HG03469 (cell line): ENCODE data around the gene CPOX.

ENCODE experiments used
- ATAC-seq: cut with Tn5 transposase; IDR thresholded peaks from one replicate; pipeline ENCODE4 v1.9.1; 2021; ENCODE audit warnings: mild to moderate bottlenecking, moderate library complexity, moderate number of reproducible peaks; ENCODE audit not compliant: unreplicated experiment

The CPOX gene

DNA sequence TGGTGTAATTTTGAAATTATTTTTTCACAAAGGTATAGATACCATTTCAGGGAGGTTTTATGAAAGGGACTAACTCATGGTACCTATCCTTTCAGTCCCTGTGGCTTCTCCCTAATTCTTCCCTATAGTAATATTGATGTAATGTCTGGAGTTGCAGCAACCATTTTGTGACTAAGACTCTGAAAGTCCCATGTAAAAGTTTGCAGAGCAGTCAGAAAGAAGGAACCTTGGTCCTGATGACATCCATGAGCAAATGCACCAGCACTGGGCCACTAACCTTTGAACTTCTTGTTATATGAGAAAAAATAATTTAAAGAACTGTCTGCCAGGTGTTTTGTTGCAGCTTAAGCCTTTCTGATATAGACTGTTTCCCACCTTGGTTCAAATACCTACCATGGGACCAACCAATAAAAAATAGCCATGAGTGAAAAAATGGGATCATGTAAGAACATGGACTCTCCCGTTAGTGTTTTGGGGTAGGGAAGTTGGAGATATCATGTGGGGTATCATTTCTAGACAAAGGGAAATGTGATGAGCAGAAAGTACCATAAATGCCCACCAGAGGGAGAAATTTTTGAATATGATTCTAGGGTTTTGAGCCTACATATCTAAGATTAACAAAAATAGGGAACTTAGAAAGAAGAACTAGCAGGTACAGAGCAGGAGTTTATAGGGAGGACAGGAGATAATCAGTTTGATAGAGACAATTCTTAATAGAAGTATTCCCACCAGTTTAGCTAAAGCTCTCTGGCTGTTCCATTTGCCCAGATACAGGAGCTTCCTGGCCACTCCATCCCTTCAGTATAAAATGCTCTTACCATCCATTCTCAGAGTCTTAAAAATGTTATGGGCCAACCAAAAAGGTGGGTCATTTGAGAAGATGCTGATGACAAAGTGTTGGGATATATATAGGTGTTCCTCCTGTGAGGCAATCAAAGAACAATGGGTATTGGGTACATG, 3.4 kb upstream of the CPOX start:
- ATAC-seq: no peak

DNA sequence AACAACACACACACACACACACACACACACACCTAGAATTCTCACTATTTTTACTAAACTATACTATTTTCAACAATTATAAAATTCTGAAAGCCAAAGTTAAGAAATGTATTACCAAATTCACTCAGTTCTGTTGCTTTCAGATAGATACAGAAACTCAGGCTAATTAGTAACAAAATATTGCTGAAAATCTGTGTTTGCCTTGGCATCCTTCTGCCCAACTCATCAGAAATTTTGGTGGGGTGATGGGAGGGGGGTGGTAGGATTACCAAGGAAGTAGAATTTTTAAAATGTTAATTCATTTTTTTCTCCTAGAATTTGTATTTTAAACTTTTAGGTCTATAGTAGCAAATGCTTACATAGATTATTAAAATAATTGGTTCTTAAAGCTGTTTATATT, 2.7 kb upstream of the CPOX start:
- no peak for ATAC-seq

GRCh38 chr3:98594628-98595324, 1.4 kb upstream of the CPOX start:
- ATAC-seq: no peak

DNA sequence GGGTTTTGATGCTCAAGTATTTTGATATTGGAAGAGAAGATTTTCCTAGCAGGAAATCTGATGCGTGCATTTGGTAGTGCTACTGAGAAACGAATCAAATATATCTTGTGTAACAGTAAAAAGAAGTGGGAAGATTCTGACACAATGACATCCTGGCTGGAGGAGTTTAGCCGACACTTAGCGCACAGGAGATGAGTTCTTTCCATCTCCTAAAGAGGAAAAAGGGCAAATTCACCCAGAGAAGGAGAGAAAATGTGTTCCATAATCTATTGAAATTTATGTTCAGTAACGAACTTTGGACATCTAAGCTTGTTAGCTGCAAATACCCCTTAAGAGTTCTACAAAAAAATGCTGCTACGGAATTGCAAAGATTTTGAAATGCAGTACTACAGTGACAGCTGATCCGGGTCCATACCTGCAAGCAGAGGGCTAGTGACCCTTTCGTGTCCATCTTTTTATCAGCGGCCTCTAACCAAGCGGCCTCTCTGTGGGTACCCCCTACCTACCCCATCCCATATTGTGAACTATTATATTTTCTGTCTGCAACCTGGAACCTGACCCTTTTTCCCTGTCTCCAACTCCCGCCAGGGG, 971 bp downstream of the CPOX start:
- no peak for ATAC-seq

GRCh38 chr3:98589331-98590036, 3.9 kb downstream of the CPOX start:
- ATAC-seq: no peak

GRCh38 chr3:98588065-98588464, 5.3 kb downstream of the CPOX start:
- ATAC-seq: no peak

GRCh38 chr3:98587654-98588053, 5.8 kb downstream of the CPOX start:
- ATAC-seq: no peak

DNA sequence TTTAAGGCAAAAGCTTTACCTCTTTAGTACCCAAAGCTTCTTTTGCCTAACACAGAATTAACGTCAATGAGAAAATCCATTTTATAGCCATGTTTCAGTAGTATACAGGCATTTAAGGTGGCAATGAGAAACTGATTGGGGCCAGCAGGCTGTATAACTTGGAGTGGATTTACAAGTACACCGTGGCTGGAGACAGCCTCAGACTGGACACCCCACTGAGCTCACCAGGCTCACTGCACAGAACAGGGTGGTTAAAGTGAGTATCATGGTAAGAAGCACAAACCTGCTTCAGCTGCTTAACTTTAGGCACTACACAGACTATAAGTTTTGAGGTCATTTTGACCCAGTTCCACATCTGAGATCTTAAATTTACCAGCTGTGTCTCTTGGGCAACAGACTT, 8.9 kb downstream of the CPOX start:
- no peak for ATAC-seq

DNA sequence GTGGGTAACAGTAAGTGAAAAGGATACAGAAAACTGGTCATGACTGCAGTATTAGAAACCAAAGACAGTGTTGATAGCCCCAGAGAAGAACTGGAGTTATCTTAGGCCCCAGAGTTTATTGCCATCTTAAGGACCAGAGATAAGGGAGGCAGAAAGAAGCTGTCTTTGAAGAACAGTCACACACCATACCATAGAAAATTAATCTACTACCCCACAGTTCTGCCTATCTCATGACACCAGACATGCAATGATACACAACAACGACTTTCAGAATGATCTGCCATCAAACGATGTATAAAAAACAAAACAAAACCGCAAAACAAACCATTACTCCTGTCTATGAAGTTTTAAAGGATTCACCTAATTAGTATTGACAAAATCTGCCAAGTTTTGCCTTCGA, 9.6 kb downstream of the CPOX start:
- no peak for ATAC-seq

DNA sequence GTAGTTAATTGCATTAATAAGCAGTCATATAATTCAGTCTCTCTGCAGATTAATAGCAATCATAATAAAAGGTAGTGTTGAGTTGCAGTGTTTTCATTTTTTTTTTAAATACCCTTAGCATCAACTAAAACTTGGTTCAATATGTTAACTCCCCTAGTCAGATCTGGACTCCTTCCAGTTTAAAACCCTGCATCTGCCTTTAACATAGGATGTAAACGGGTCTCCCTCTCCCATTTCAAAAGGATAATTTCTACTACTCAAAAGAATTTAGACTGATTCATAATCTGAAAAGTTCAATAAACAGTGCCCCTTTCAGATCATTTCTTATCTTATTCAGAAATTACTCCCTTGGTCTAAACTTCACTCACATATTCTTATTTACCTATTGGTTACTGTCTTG, 11.4 kb downstream of the CPOX start:
- ATAC-seq: no peak

DNA sequence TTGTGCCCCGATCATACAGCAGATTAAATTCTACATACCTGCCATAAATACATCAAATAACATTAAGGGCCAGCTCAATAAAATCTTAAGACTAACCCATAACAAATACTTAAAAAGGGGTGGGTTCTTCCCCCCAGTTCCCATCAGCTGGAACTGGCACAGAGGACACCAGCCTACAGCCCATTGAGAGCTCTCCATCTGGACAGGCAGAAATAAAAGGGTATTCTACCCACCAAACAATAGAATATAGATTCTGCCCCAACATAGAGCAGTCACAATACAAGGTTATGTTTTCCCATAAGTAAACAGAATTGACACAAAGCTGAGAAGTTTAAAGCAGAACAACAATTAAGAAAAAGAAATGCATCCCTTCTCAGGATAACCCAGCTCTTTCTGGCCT, 11.9 kb downstream of the CPOX start:
- ATAC-seq: no peak

- no peak for ATAC-seq
These were observed 12.7 kb downstream of the CPOX start for GRCh38 chr3:98580401-98581386.

DNA sequence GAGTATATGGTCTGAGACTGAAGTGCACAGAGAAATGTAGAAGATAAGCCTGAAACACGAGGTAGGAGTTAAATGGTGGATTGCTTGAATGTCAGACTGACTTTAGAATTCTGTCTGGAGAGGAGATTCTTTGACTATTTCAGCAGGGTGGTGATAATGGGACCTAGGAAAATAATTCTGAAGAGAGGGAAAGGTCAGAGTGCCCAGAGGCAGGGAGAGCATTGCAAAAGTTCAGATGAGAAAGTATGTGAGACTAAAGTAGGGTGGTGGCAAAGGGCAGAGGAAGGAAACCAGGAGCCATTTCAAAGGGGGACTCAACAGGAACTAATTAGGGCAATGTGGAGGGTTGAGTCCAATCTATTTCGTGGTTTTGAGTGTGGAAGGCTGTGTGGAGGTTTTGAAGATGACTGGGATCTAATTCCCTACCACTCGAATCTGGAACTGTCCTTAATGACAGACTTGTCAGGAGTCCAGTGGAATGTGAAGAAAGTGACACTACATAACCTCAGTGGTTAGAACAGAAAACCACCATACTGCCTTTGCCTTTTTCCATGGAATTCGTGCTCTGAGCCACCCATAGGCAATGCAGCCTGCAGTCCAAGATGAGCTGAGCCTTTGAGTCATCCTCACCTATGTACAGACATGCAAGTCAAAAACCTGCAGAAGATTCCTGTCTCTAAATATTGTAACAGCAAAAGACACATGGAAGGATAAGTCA, 16.1 kb downstream of the CPOX start:
- ATAC-seq: no peak

DNA sequence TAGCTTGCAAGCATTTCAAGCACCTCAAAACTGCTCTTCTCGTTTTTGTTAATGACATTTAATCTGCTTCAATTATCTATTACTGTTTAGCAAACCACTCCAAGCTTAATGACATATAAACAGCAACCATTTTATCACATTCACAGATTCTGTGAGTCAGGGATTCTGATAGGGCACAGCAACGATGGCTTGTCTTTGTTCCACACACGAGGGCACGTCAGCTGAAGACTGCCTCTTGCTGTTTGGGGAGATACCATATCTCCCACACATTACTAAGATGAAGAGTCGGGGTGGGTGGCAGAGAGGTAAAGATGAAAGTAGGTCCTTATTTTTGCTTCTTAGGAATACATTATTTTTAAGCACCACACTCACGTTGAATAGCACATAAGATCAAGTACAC, 19.3 kb downstream of the CPOX start:
- no peak for ATAC-seq

DNA sequence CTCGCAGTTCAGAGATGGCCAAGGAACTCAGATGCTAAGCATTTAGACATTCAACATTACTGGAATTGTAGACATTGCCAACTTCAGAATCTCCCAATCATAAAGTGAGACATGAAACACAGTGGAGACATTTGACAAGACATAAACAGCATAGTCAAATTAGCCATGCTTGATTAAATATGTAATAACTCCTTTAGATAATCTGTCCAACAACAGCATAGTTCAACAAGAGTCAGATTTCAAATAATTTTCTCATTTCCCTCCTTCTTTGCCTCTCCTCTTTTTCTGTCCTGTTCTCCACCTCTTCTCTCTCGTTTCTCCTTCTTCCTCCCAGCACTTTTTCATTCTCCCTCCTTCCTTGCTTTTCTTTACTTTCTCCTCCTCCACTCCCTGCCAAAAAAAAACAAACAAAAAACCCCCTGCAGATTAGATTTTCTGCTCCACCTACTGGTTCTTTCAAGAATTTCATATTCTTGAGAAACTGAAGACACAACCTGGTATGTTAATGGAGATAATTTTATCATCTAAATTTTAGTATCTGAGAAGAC, 20.2 kb downstream of the CPOX start:
- ATAC-seq: no peak

GRCh38 chr3:98568402-98568801, 25.0 kb downstream of the CPOX start:
- ATAC-seq: no peak

- peak; percentile 23 for ATAC-seq
These were observed 25.6 kb downstream of the CPOX start for GRCh38 chr3:98567666-98568270.

DNA sequence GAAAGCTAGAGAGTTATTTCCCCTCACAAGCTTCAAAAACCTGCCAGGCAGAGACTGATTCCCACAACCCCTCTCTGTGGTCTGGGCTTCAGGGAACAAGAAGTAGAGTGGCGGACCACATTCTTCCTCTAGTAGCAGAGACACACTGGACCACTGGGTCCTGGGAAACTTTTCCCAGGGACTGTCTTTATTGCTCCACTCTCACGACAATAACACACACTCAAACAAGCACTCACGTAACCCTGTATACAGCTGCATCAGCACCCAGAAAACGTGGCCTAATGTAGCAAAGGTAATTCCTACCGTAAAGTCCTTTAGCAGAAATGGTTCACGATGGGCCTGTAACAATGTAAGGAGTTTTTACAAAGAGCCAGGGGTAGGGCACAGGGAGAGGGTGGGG, 27.6 kb downstream of the CPOX start:
- ATAC-seq: no peak

DNA sequence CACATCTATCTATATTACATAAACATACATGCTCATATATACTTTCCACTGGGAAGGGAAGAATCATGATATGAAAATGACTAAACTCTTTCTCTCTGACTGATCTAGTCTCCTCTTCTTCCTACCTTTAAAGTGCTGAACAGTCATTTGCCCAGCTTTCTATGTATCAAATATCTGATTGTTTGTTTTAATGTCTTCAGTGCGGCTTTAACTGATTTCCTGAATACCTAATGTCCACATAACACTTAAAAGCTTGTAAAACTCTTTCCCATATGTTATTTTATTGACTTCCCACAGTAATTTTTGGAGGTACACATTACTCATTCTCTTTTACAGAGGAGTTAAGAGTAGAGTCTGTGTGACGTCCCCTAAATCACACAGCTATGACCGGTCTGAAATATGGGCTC, 28.2 kb downstream of the CPOX start:
- ATAC-seq: peak; percentile 14
